GM12878 (cell line): ENCODE results near the gene WRAP73. TPM values are rescaled to one million over a fixed set of nuclear protein-coding genes. Genes with fewer than 3 reads are reported as not detected.

Source experiments
- ATAC-seq: fragments of 200-7000 bp; cut with Tn5 transposase; 3 replicates; pipeline ENCODE4 v1.9.1; 2020; ENCODE audit warnings: mild to moderate bottlenecking, moderate library complexity
- BruUV-seq: library from RNA; stranded (reverse); fragments of 400-500 nt; replicated peaks from 2 replicates; lab custom pipeline; 2021; lab: Mats Ljungman, UMichigan
- CTCF ChIA-PET: fragments of 300-600 bp; sonication (Branson Sonifier 250); formaldehyde crosslinking; extraction: SDS; loops from one replicate; lab custom pipeline; 2021; ENCODE audit warnings: inconsistent platforms; lab: Yijun Ruan, JAX
- POLR2A ChIA-PET: fragments of 350-600 bp; formaldehyde crosslinking; extraction: SDS; loops from one replicate; lab custom pipeline; 2021; ENCODE audit warnings: inconsistent platforms; lab: Charles Lee
- RAD21 ChIA-PET: fragments of 300-600 bp; sonication (Branson Sonifier 250); formaldehyde crosslinking; loops from one replicate; lab custom pipeline; 2023; ENCODE audit warnings: antibody characterized with exemption; ENCODE audit not compliant: unreplicated experiment; lab: Charles Lee
- SMC1A ChIA-PET: fragments of 300-600 bp; sonication (Branson Sonifier 250); formaldehyde crosslinking; loops from one replicate; lab custom pipeline; 2023; ENCODE audit not compliant: unreplicated experiment, uncharacterized antibody; lab: Charles Lee
- DNase-seq: peaks from one replicate; pipeline ENCODE4 v3.0.0-alpha.2; 2011; ENCODE audit warnings: low read depth, low spot score
- FAIRE-seq: peaks from 3 replicates; lab custom pipeline; 2011; peaks lifted over from hg19 to GRCh38; lab: Jason Lieb, UNC
- H2AFZ ChIP-seq: 2 replicates; pipeline ENCODE4 v1.6.0; 2011; ENCODE audit warnings: low read depth, low read length, control low read depth; ENCODE audit not compliant: control insufficient read depth
- H3K27ac ChIP-seq: 2 replicates; pipeline ENCODE4 v1.5.1; 2011; ENCODE audit warnings: control low read depth; ENCODE audit not compliant: control insufficient read depth, insufficient read depth
- H3K27me3 ChIP-seq, 2 experiments: replicated peaks in 1 of 2; 2 replicates each; pipeline versions ENCODE4 v1.6.0 to v1.6.1; 2011; ENCODE audit warnings: low read length in 1 of 2; ENCODE audit not compliant: control insufficient read depth in 2 of 2, insufficient read depth in 2 of 2
- H3K36me3 ChIP-seq, 2 experiments: 2 replicates each; pipeline ENCODE4 v1.5.1; 2011; ENCODE audit warnings: low read length in 1 of 2; ENCODE audit not compliant: control insufficient read depth in 2 of 2, insufficient read depth in 2 of 2
- H3K4me1 ChIP-seq: 2 replicates; pipeline ENCODE4 v1.6.1; 2011; ENCODE audit warnings: mild to moderate bottlenecking, low read length, moderate library complexity, mixed read lengths; ENCODE audit not compliant: control insufficient read depth, insufficient read depth
- H3K4me2 ChIP-seq: 2 replicates; pipeline ENCODE4 v1.6.0; 2011; ENCODE audit warnings: control low read depth; ENCODE audit not compliant: control insufficient read depth, insufficient read depth
- H3K4me3 ChIP-seq: fragments of 200-600 bp; sonication (generic); 2 replicates; pipeline ENCODE4 v1.5.1; 2016
- H3K79me2 ChIP-seq: 2 replicates; pipeline ENCODE4 v1.6.0; 2011; ENCODE audit warnings: low read length; ENCODE audit not compliant: control insufficient read depth, insufficient read depth
- H3K9ac ChIP-seq: 2 replicates; pipeline ENCODE4 v1.8.0; 2011; ENCODE audit warnings: low read length, control low read depth, mixed read lengths; ENCODE audit not compliant: control insufficient read depth, insufficient read depth
- H3K9me3 ChIP-seq: replicated peaks from 3 replicates; pipeline ENCODE4 v1.5.1; 2011; ENCODE audit warnings: mild to moderate bottlenecking, low read length; ENCODE audit not compliant: control insufficient read depth, insufficient read depth
- H4K20me1 ChIP-seq: 2 replicates; pipeline ENCODE4 v1.6.0; 2011; ENCODE audit not compliant: control insufficient read depth, insufficient read depth
- BCL11A ChIP-seq: IDR thresholded peaks from 2 replicates; pipeline ENCODE4 v1.6.1; 2011; ENCODE audit warnings: low read depth, low read length
- BCLAF1 ChIP-seq: fragments of 450-650 bp; IDR thresholded peaks from 2 replicates; pipeline ENCODE4 v1.6.1; 2017; ENCODE audit warnings: antibody characterized with exemption, mild to moderate bottlenecking, moderate library complexity
- CEBPZ ChIP-seq: fragments of 150-350 bp; IDR thresholded peaks from 2 replicates; pipeline ENCODE4 v1.6.1; 2016; ENCODE audit warnings: low read depth, low read length
- IRF4 ChIP-seq: IDR thresholded peaks from 2 replicates; pipeline ENCODE4 v1.6.1; 2011; ENCODE audit warnings: low read depth, low read length
- NFXL1 ChIP-seq: fragments of 450-650 bp; IDR thresholded peaks from 2 replicates; pipeline ENCODE4 v1.6.1; 2017; ENCODE audit warnings: antibody characterized with exemption, mild to moderate bottlenecking, borderline replicate concordance
- NFYA ChIP-seq: IDR thresholded peaks from 2 replicates; pipeline ENCODE4 v1.6.1; 2011; ENCODE audit warnings: low read depth, mild to moderate bottlenecking, low read length, improper control_type of control experiment, borderline replicate concordance
- RAD21 ChIP-seq: IDR thresholded peaks from 2 replicates; pipeline ENCODE4 v1.6.1; 2011; ENCODE audit warnings: mild to moderate bottlenecking, low read depth, low read length, moderate library complexity; ENCODE audit not compliant: insufficient read depth
- SIN3A ChIP-seq: IDR thresholded peaks from 2 replicates; pipeline ENCODE4 v1.6.1; 2012; ENCODE audit warnings: low read depth, low read length, improper control_type of control experiment
- SKIL ChIP-seq: fragments of 450-650 bp; IDR thresholded peaks from 2 replicates; pipeline ENCODE4 v1.6.1; 2017; ENCODE audit warnings: mild to moderate bottlenecking, low read depth, inconsistent platforms; ENCODE audit not compliant: poor library complexity, severe bottlenecking
- ZNF24 ChIP-seq: fragments of 450-650 bp; IDR thresholded peaks from 2 replicates; pipeline ENCODE4 v1.6.1; 2017; ENCODE audit warnings: antibody characterized with exemption, mild to moderate bottlenecking
- ZNF274 ChIP-seq: IDR thresholded peaks from one replicate; pipeline ENCODE4 v1.8.0; 2011; ENCODE audit not compliant: insufficient read length, insufficient read depth
- ZNF384 ChIP-seq: IDR thresholded peaks from 2 replicates; pipeline ENCODE4 v1.6.1; 2012; ENCODE audit warnings: low read depth, mild to moderate bottlenecking, low read length, improper control_type of control experiment, borderline replicate concordance
- WGBS: methylation state at CpG from one replicate; pipeline ENCODE4 v1.1.6; 2016; ENCODE audit warnings: low lambda C conversion rate; ENCODE audit not compliant: insufficient replicate concordance, insufficient coverage; ENCODE audit errors: missing lambda C conversion rate; 5-methylcytosine and 5-hydroxymethylcytosine counted together
- in situ Hi-C: fragments of 300-500 bp; cut with MboI; formaldehyde crosslinking; loops from 9 replicates; pipeline ENCODE4 v1.14.3; 2018; ENCODE audit warnings: mixed read lengths
- intact Hi-C: fragments of 100-400 bp; cut with micrococcal nuclease; formaldehyde crosslinking; loops from one replicate; pipeline ENCODE4 v1.14.2; 2022; ENCODE audit not compliant: unreplicated experiment
- polyA plus RNA-seq, 11 experiments: library from polyadenylated mRNA; depleted of rRNA in 4 of 11; unstranded in 6 of 11; stranded (reverse) in 5 of 11; fragments of >200 nt; fragmentation: Nextera tagmentation in 4 of 11; fragmentation: Illumina TruSeq in 1 of 11; extraction: Ambion mirVana in 4 of 11; extraction: Trizol in 1 of 11; gene quantifications; 1 replicate in 1 of 11; 2 replicates in 10 of 11; pipeline versions ENCODE4 v1.2.1 to v1.2.3, GENCODE V29; 2011 to 2016; ENCODE audit warnings: inconsistent platforms in 2 of 11, missing spikeins in 2 of 11, low read depth in 1 of 11
- total RNA-seq, 4 experiments: library from RNA; depleted of rRNA in 3 of 4; stranded (reverse); fragments of >200 nt in 3 of 4; fragmentation: Illumina TruSeq in 1 of 4; extraction: Trizol in 1 of 4; gene quantifications; 2 replicates each; pipeline versions ENCODE4 v1.2.1 to v1.2.3, GENCODE V29; 2013 to 2021

WRAP73 gene
- total and polyA plus RNA-seq, 10 of the 15 experiments (the other 5 are each of a cell fraction or from before 2014, with no cell fraction given) = 3.2 to 65.8 (median 48.0) TPM

GRCh38 chr1:3618881-3619671 is 30.8 kb downstream of the WRAP73 start (continued):
- peak; percentile 71 for TF ChIP-seq RAD21
- TF ChIP-seq, all 136 proteins: peak for 4

GRCh38 chr1:3618531-3618880 is 31.4 kb downstream of the WRAP73 start:
- DNase-seq (no peak), FAIRE-seq (no peak), ATAC-seq (no peak; the same call in 2 of the 3 replicates)
- Histone ChIP-seq H3K4me3 (no peak overlapping the region), H3K4me2 (no peak overlapping the region), H2AFZ (no peak overlapping the region), H4K20me1 (no peaks in the 10 kb centered on the region), H3K36me3 (no peaks in the 10 kb centered on the region), H3K4me1 (no peaks in the 10 kb centered on the region), H3K27me3 (peaks cover 0 to 2% of the 10 kb centered on the region in 2 experiments; a peak in 2 of 4 replicates), H3K27ac (no peak overlapping the region), H3K9me3 (no peaks in the 10 kb centered on the region), H3K9ac (no peak overlapping the region), H3K79me2 (no peaks in the 10 kb centered on the region)
- ChIA-PET RAD21 (interaction anchor here (0.6 to 2.8 kb wide), 11 partner anchors 10 to 166 kb away, joined by 3 to 14 read pairs (median 3); no protein-coding TSS in a partner anchor), CTCF (interaction anchor here (0.9 to 3.8 kb wide), 17 partner anchors 10 to 165 kb away, joined by 3 to 38 read pairs (median 7); no protein-coding TSS in a partner anchor), POLR2A (no interaction called here), SMC1A (interaction anchor here (0.9 to 3.1 kb wide), 6 partner anchors 11 to 186 kb away, joined by 3 to 23 read pairs (median 6); no protein-coding TSS in a partner anchor)
- TF ChIP-seq SIN3A (no peak), ZNF384 (no peak), IRF4 (no peak), ZNF24 (no peak), SKIL (no peak), CEBPZ (no peak), BCLAF1 (no peak), ZNF274 (no peak), NFYA (no peak), BCL11A (no peak), NFXL1 (no peak)
- in situ Hi-C loops = loop anchor here (5.0 kb wide), 1 partner anchor 166 kb away; the partner anchor contains the start of gene ARHGEF16
- WGBS = 25% methylated on average over 9 of the region's 9 CpGs
- BruUV-seq = no TSS peak
- intact Hi-C loops = no loop called here
